Diencephalon (tissue), 1 donor: Measurements from ENCODE around the gene COX6A1. TPM values are rescaled to one million over a fixed set of nuclear protein-coding genes. Genes with fewer than 3 reads are reported as not detected.

Source experiments
- total RNA-seq: library from RNA; depleted of rRNA; stranded (reverse); fragments of >200 nt; gene quantifications from one replicate; pipeline ENCODE4 v1.2.3, GENCODE V29; 2014

COX6A1 gene
- 573 TPM for total RNA-seq

GRCh38 chr12:120437735-120438494 is at the start of gene COX6A1:
COX6A1 (plus strand) TSS chr12:120438113; CDS start chr12:120438127, 14 bp downstream.

GRCh38 chr12:120445911-120446843 is 8.3 kb downstream of the COX6A1 start, which contains the start of the genes GATC and TRIAP1:
GATC (plus strand) TSS chr12:120446444; CDS start chr12:120446481, 37 bp downstream.
TRIAP1 (minus strand) TSS chr12:120446384; CDS start chr12:120446372, 12 bp downstream.

GRCh38 chr12:120469450-120470149 is 31.7 kb downstream of the COX6A1 start, which contains the start of gene SRSF9:
SRSF9 (minus strand) TSS chr12:120469748; CDS start chr12:120469609, 139 bp downstream.

Other genes starting within 250 kb of the COX6A1 start
- gene GCN1, start 243.4 kb upstream of the COX6A1 start, total RNA-seq = 68.7 TPM
- 1,513 TPM for gene RPLP0, start 237.0 kb upstream of the COX6A1 start, total RNA-seq
- 5.8 TPM for gene PXN, start 172.4 kb upstream of the COX6A1 start, total RNA-seq
- gene RNU4-2, start 146.2 kb upstream of the COX6A1 start, total RNA-seq = under 0.01 TPM
- gene RNU4-1, start 144.9 kb upstream of the COX6A1 start, total RNA-seq = under 0.01 TPM
- gene SIRT4, start 135.8 kb upstream of the COX6A1 start, total RNA-seq = 3.0 TPM
- not detected for gene PLA2G1B, start 110.3 kb upstream of the COX6A1 start, total RNA-seq
- 10.1 TPM for gene MSI1, start 68.9 kb upstream of the COX6A1 start, total RNA-seq
- gene TRIAP1, start 8.3 kb downstream of the COX6A1 start, total RNA-seq = 11.8 TPM
- 35.1 TPM for gene GATC, start 8.3 kb downstream of the COX6A1 start, total RNA-seq
- gene SRSF9, start 31.6 kb downstream of the COX6A1 start, total RNA-seq = 112 TPM
- 303 TPM for gene DYNLL1, start 58.0 kb downstream of the COX6A1 start, total RNA-seq
- gene COQ5, start 91.0 kb downstream of the COX6A1 start, total RNA-seq = 30.9 TPM
- gene RNF10, start 96.2 kb downstream of the COX6A1 start, total RNA-seq = 144 TPM
- gene POP5, start 143.3 kb downstream of the COX6A1 start, total RNA-seq = 23.8 TPM
- gene CABP1, start 202.5 kb downstream of the COX6A1 start, total RNA-seq = 3.2 TPM
- gene MLEC, start 249.0 kb downstream of the COX6A1 start, total RNA-seq = 66.0 TPM